Stimulated activated CD8-positive, alpha-beta memory T cell treated with anti-CD3 and anti-CD28 coated beads, Interleukin-4, amount 100 ng/mL, for 48 hours (primary cell): ENCODE data around the gene E2F4.

Source experiments
- DNase-seq: peaks from one replicate; pipeline ENCODE4 v3.0.0-alpha.2; 2020

The E2F4 gene

GRCh38 chr16:67237396-67238277 lies 45.7 kb downstream of the E2F4 start:
- no peak for DNase-seq

GRCh38 chr16:67238278-67238575 lies 46.3 kb downstream of the E2F4 start:
- no peak for DNase-seq

GRCh38 chr16:67238806-67239470 lies 47.0 kb downstream of the E2F4 start:
- no peak for DNase-seq

GRCh38 chr16:67240506-67240905 lies 48.6 kb downstream of the E2F4 start:
- no peak for DNase-seq

GRCh38 chr16:67241008-67241900 lies 49.3 kb downstream of the E2F4 start:
- no peak for DNase-seq

GRCh38 chr16:67242138-67242730 lies 50.3 kb downstream of the E2F4 start:
- no peak for DNase-seq

GRCh38 chr16:67243481-67243880 lies 51.5 kb downstream of the E2F4 start:
- no peak for DNase-seq

GRCh38 chr16:67244387-67245185 lies 52.6 kb downstream of the E2F4 start:
- peak; percentile 85 for DNase-seq

GRCh38 chr16:67245186-67245585 lies 53.2 kb downstream of the E2F4 start:
- DNase-seq, result no peak

- no peak for DNase-seq
Measured at GRCh38 chr16:67245674-67246080, 53.7 kb downstream of the E2F4 start.

GRCh38 chr16:67246081-67246755 lies 54.3 kb downstream of the E2F4 start:
- peak; percentile 78 for DNase-seq

GRCh38 chr16:67246756-67247191 lies 54.8 kb downstream of the E2F4 start:
- DNase-seq, result peak; percentile 39

GRCh38 chr16:67247192-67248072 lies 55.5 kb downstream of the E2F4 start, which contains the start of gene FHOD1:
FHOD1 (minus strand) TSS chr16:67247481; CDS start chr16:67247410, 71 bp downstream.
- peak; percentile 100 for DNase-seq

- no peak for DNase-seq
Measured at GRCh38 chr16:67248073-67248400, 56.1 kb downstream of the E2F4 start.
